HepG2 (cell line): Measurements from ENCODE around the gene MRPL10. TPM values are rescaled to one million over a fixed set of nuclear protein-coding genes. Genes with fewer than 3 reads are reported as not detected.
A peak's percentile ranks its signal among the peaks of the same experiment; 100 is the strongest.

Experiments
- CEBPG ChIP-seq: IDR thresholded peaks from 2 replicates; pipeline ENCODE4 v1.6.1; 2016
- HOXA5 ChIP-seq: sonication (generic); formaldehyde crosslinking; IDR thresholded peaks from 2 replicates; pipeline ENCODE4 v1.4.0; 2020; ENCODE audit warnings: missing genetic modification reagents
- KMT2A ChIP-seq: sonication (generic); formaldehyde crosslinking; IDR thresholded peaks from 2 replicates; pipeline ENCODE4 v1.4.0; 2020; ENCODE audit warnings: missing genetic modification reagents
- TEAD3 ChIP-seq: optimal IDR thresholded peaks from 2 replicates; pipeline ENCODE3; 2016; ENCODE audit warnings: borderline replicate concordance
- XRCC5 ChIP-seq: fragments of 200-400 bp; formaldehyde crosslinking; optimal IDR thresholded peaks from 2 replicates; pipeline ENCODE3; 2017; ENCODE audit warnings: mild to moderate bottlenecking, low read length
- ZBTB3 ChIP-seq: sonication (generic); formaldehyde crosslinking; IDR thresholded peaks from 2 replicates; pipeline ENCODE4 v1.4.0; 2020; ENCODE audit warnings: low read depth, mild to moderate bottlenecking, moderate library complexity, missing genetic modification reagents, borderline replicate concordance
- ZBTB7A ChIP-seq: sonication (generic); formaldehyde crosslinking; IDR thresholded peaks from 2 replicates; pipeline ENCODE4 v1.8.0; 2022; ENCODE audit warnings: mild to moderate bottlenecking, missing genetic modification reagents
- ZFY ChIP-seq: sonication (generic); formaldehyde crosslinking; IDR thresholded peaks from 2 replicates; pipeline ENCODE4 v1.4.0; 2020; ENCODE audit warnings: missing genetic modification reagents
- ZNF205 ChIP-seq: IDR thresholded peaks from 2 replicates; pipeline ENCODE4 v1.6.1; 2018; ENCODE audit warnings: missing biosample characterization, missing genetic modification reagents
- ZNF431 ChIP-seq: sonication (generic); formaldehyde crosslinking; IDR thresholded peaks from 2 replicates; pipeline ENCODE4 v1.9.0; 2022; ENCODE audit warnings: missing genetic modification reagents, low read depth, mild to moderate bottlenecking, borderline replicate concordance
- ZNF567 ChIP-seq: sonication (generic); formaldehyde crosslinking; IDR thresholded peaks from 2 replicates; pipeline ENCODE4 v1.8.1; 2023; ENCODE audit warnings: mild to moderate bottlenecking, missing genetic modification reagents, borderline replicate concordance
- ZSCAN30 ChIP-seq: sonication (generic); formaldehyde crosslinking; IDR thresholded peaks from 2 replicates; pipeline ENCODE4 v1.5.0; 2020; ENCODE audit warnings: mild to moderate bottlenecking, missing genetic modification reagents
- polyA plus RNA-seq, 8 experiments: library from polyadenylated mRNA; depleted of rRNA in 3 of 8; stranded (reverse) in 7 of 8; unstranded in 1 of 8; fragments of >200 nt; fragmentation: Illumina TruSeq in 4 of 8; extraction: Trizol in 4 of 8; gene quantifications; 2 replicates each; pipeline versions ENCODE4 v1.2.1 to v1.2.3, GENCODE V29; 2011 to 2016; ENCODE audit warnings: low read depth in 4 of 8, missing spikeins in 1 of 8, mixed read lengths in 1 of 8; ENCODE audit not compliant: insufficient read depth in 1 of 8
- total RNA-seq, 5 experiments: library from RNA; depleted of rRNA; stranded (reverse); fragments of >200 nt; fragmentation: Illumina TruSeq; extraction: Trizol; gene quantifications; 2 replicates each; pipeline ENCODE4 v1.2.3, GENCODE V29; 2016; ENCODE audit warnings: low read depth in 1 of 5
- TF ChIP-seq, protein P1 (sequence below): IDR thresholded peaks from 2 replicates; pipeline ENCODE4 v1.6.1; 2016; ENCODE audit warnings: missing compliant biosample characterization, missing genetic modification reagents, borderline replicate concordance
- TF ChIP-seq, protein P2 (sequence below): sonication (generic); formaldehyde crosslinking; IDR thresholded peaks from 2 replicates; pipeline ENCODE4 v1.5.0; 2020; ENCODE audit warnings: mild to moderate bottlenecking, missing genetic modification reagents
- TF ChIP-seq, protein P3 (sequence below): sonication (generic); formaldehyde crosslinking; IDR thresholded peaks from 2 replicates; pipeline ENCODE4 v1.8.0; 2022; ENCODE audit warnings: low read depth, missing genetic modification reagents
- TF ChIP-seq, protein P4 (sequence below): fragments of 450-650 bp; IDR thresholded peaks from 2 replicates; pipeline ENCODE4 v1.6.1; 2016
- TF ChIP-seq, protein P5 (sequence below): sonication (generic); formaldehyde crosslinking; IDR thresholded peaks from 2 replicates; pipeline ENCODE4 v1.8.0; 2022; ENCODE audit warnings: missing genetic modification reagents, mild to moderate bottlenecking, inconsistent platforms, borderline replicate concordance
- TF ChIP-seq, protein P6 (sequence below): sonication (generic); IDR thresholded peaks from 2 replicates; pipeline ENCODE4 v1.6.1; 2016; ENCODE audit warnings: low read depth, borderline replicate concordance

The MRPL10 gene
- total and polyA plus RNA-seq, 2 of the 13 experiments (the other 11 are each of a cell fraction or from before 2014, with no cell fraction given) = 56.7 to 149 TPM

DNA sequence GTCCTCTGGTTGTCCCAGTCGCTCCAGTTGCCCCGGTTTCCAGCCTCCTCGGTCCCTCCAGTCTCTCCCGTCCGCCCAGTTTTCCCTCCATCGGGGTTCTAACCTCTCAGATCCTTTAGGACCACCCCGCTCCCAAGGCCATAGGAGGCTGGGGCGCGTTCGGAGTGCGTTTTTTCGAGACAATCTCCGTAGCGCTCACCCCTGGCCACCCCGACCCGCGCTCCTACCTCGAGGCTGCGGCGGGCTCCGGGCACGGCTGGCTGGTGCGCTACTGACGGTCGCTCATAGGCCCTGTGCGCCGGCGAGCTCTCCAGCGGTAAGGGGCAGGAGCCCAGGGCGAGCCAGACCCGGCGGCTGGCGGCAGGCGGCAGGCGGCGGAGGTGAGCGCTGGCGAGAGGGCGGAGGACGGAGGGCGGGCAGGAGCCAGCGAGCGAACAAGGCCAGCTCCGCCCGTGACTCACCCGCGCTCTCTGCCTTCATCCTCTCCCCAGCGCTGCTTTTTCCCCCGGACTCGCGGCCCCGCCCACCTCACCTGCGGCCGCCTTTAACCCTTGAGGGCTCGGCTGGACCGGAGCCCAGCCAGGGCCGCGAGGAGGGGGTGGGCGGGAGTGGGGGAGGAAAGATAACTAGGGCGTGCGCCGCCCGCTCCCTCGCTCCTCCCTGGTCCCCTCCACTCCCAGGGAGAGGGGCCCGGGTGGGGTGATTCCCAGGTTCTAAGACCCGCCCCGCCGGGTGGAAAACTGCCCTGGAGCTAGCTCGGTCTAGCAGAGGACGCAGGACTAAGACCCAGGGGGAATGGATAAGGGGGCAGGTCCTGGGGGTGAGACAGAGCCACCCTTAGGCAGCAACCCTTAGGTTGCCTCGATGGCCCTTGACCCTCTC is 19.6 kb upstream of the MRPL10 start, which contains the start of gene SP6 (continued):
- TF ChIP-seq, protein P1, sequence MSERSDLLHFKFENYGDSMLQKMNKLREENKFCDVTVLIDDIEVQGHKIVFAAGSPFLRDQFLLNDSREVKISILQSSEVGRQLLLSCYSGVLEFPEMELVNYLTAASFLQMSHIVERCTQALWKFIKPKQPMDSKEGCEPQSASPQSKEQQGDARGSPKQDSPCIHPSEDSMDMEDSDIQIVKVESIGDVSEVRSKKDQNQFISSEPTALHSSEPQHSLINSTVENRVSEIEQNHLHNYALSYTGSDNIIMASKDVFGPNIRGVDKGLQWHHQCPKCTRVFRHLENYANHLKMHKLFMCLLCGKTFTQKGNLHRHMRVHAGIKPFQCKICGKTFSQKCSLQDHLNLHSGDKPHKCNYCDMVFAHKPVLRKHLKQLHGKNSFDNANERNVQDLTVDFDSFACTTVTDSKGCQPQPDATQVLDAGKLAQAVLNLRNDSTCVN (CRISPR knock-in tag) = peak; percentile 17; the same call in 1 of the 2 replicates
- TF ChIP-seq CEBPG (CRISPR knock-in tag) (0 out of 2 replicates have a peak, but pooled peaks have one; percentile 4), HOXA5 (CRISPR knock-in tag) (no peak), ZSCAN30 (CRISPR knock-in tag) (no peak), XRCC5 (peak; percentile 74), ZBTB3 (CRISPR knock-in tag) (peak; percentile 54; the same call in 1 of the 2 replicates), ZNF205 (CRISPR knock-in tag) (0 out of 2 replicates have a peak, but pooled peaks have one; percentile 25), TEAD3 (peak; percentile 17), ZBTB7A (no peak), ZNF431 (CRISPR knock-in tag) (no peak), ZNF567 (CRISPR knock-in tag) (no peak), KMT2A (CRISPR knock-in tag) (0 out of 2 replicates have a peak, but pooled peaks have one; percentile 59), ZFY (CRISPR knock-in tag) (peak; percentile 77)
- TF ChIP-seq, protein P2, sequence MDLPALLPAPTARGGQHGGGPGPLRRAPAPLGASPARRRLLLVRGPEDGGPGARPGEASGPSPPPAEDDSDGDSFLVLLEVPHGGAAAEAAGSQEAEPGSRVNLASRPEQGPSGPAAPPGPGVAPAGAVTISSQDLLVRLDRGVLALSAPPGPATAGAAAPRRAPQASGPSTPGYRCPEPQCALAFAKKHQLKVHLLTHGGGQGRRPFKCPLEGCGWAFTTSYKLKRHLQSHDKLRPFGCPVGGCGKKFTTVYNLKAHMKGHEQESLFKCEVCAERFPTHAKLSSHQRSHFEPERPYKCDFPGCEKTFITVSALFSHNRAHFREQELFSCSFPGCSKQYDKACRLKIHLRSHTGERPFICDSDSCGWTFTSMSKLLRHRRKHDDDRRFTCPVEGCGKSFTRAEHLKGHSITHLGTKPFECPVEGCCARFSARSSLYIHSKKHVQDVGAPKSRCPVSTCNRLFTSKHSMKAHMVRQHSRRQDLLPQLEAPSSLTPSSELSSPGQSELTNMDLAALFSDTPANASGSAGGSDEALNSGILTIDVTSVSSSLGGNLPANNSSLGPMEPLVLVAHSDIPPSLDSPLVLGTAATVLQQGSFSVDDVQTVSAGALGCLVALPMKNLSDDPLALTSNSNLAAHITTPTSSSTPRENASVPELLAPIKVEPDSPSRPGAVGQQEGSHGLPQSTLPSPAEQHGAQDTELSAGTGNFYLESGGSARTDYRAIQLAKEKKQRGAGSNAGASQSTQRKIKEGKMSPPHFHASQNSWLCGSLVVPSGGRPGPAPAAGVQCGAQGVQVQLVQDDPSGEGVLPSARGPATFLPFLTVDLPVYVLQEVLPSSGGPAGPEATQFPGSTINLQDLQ (CRISPR knock-in tag) = 0 out of 2 replicates have a peak, but pooled peaks have one; percentile 47
- TF ChIP-seq, protein P3, sequence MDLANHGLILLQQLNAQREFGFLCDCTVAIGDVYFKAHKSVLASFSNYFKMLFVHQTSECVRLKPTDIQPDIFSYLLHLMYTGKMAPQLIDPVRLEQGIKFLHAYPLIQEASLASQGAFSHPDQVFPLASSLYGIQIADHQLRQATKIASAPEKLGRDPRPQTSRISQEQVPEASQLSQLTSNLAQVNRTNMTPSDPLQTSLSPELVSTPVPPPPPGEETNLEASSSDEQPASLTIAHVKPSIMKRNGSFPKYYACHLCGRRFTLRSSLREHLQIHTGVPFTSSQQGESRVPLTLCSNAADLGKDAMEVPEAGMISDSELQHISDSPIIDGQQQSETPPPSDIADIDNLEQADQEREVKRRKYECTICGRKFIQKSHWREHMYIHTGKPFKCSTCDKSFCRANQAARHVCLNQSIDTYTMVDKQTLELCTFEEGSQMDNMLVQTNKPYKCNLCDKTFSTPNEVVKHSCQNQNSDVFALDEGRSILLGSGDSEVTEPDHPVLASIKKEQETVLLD (CRISPR knock-in tag) = 0 out of 2 replicates have a peak, but pooled peaks have one; percentile 19
- TF ChIP-seq, protein P4, sequence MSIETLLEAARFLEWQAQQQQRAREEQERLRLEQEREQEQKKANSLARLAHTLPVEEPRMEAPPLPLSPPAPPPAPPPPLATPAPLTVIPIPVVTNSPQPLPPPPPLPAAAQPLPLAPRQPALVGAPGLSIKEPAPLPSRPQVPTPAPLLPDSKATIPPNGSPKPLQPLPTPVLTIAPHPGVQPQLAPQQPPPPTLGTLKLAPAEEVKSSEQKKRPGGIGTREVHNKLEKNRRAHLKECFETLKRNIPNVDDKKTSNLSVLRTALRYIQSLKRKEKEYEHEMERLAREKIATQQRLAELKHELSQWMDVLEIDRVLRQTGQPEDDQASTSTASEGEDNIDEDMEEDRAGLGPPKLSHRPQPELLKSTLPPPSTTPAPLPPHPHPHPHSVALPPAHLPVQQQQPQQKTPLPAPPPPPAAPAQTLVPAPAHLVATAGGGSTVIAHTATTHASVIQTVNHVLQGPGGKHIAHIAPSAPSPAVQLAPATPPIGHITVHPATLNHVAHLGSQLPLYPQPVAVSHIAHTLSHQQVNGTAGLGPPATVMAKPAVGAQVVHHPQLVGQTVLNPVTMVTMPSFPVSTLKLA = no peak
- TF ChIP-seq, protein P5, sequence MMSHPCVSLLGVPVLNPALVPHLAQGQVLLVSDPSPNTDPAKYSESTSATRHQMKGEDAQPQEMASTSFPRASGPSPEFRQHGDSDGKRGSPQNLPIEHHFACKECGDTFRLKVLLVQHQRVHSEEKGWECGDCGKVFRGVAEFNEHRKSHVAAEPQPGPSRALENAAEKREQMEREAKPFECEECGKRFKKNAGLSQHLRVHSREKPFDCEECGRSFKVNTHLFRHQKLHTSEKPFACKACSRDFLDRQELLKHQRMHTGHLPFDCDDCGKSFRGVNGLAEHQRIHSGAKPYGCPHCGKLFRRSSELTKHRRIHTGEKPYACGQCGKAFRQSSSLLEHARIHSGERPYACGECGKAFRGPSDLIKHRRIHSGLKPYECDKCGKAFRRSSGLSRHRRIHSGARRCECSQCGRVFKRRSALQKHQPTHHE (CRISPR knock-in tag) = peak; percentile 56
- TF ChIP-seq, protein P6, sequence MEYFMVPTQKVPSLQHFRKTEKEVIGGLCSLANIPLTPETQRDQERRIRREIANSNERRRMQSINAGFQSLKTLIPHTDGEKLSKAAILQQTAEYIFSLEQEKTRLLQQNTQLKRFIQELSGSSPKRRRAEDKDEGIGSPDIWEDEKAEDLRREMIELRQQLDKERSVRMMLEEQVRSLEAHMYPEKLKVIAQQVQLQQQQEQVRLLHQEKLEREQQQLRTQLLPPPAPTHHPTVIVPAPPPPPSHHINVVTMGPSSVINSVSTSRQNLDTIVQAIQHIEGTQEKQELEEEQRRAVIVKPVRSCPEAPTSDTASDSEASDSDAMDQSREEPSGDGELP = peak; percentile 43; the same call in 1 of the 2 replicates
